Activated naive CD8-positive, alpha-beta T cell treated with anti-CD3 and anti-CD28 coated beads, Interleukin-2, amount 50 U/mL, for 24 hours (primary cell): ENCODE data around the gene CEACAM1.
"Not testable (repeated sequence)": the region's sequence is repeated elsewhere in the genome, so short reads cannot be mapped to it uniquely, and the experiment has no call there.

Experiments used
- ATAC-seq: fragments of 150-1000 bp; cut with Tn5 transposase; one replicate; pipeline ENCODE4 v1.10.0; 2021
- DNase-seq: peaks from one replicate; pipeline ENCODE4 v3.0.0; 2021
- H3K27ac Mint-ChIP-seq: one replicate; pipeline ENCODE4 v1.8.0; 2021; ENCODE audit warnings: mild to moderate bottlenecking, mixed read lengths
- H3K27me3 Mint-ChIP-seq: one replicate; pipeline ENCODE4 v1.8.0; 2021; ENCODE audit warnings: mixed read lengths
- H3K36me3 Mint-ChIP-seq: one replicate; pipeline ENCODE4 v1.8.0; 2021; ENCODE audit warnings: low read depth, mixed read lengths
- H3K4me1 Mint-ChIP-seq: one replicate; pipeline ENCODE4 v1.8.0; 2021; ENCODE audit warnings: mixed read lengths
- H3K4me3 Mint-ChIP-seq: one replicate; pipeline ENCODE4 v1.8.0; 2021; ENCODE audit warnings: mild to moderate bottlenecking, moderate library complexity, mixed read lengths
- H3K9me3 Mint-ChIP-seq: one replicate; pipeline ENCODE4 v1.8.0; 2021; ENCODE audit warnings: mixed read lengths

Gene CEACAM1

DNA sequence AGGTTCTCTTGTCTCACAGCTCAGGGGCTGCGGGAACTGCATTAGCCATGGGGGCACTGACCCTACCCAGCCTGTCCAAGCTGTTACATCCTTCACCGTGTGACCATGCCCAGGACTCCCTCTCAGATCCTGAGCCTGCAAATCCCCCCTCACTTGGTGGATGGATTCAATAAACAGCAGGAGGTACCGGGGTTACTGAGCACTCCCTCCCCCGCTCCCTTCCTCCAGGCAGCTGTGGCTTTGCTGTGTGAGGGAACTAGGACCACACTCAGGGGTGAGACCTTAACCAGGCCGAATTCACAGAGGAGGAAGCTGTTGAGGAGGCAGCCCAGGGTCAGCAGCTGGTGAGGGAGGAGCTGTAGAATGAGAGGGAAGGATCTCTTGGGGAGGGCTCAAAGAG lies 27.0 kb upstream of the CEACAM1 start:
- H3K4me1 Mint-ChIP-seq = peaks cover 2% of the 10 kb centered on the region
- peaks cover 10% of the 10 kb centered on the region for H3K9me3 Mint-ChIP-seq
- ATAC-seq = no peak
- H3K4me3 Mint-ChIP-seq = no peak overlapping the region
- peaks cover 27% of the 10 kb centered on the region for H3K27me3 Mint-ChIP-seq
- no peak overlapping the region for H3K27ac Mint-ChIP-seq
- peaks cover 1% of the 10 kb centered on the region for H3K36me3 Mint-ChIP-seq
- no peak for DNase-seq

DNA sequence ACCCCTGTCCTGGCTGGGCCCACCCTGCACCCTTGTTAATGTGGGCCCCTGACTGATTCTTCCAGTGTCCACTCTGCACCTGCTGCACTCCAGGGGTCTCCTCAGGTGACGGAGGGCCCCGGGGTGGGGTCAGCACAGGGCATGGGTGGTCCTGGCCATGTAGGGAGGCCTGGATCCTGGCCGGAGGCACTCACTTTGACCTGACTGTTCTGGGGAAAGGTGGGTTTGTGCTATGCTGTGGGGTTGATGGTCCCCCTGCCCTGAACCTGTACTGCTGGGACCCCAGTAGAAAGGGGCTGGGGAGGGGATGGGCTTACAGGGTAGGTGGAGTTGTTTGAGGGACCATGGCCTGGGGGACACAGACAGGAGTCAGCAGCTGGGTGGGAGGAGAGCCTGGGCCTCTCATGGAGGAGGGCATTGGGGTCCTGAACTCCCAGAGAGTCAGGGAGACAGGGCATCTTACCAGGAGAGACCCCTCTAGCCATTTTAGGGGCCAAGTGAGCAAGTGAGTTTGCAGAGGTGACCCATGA lies 25.8 kb upstream of the CEACAM1 start:
- Mint-ChIP-seq H3K9me3 (peaks cover 16% of the 10 kb centered on the region), H3K4me3 (no peak overlapping the region), H3K27me3 (peaks cover 29% of the 10 kb centered on the region), H3K27ac (no peak overlapping the region), H3K36me3 (peaks cover 6% of the 10 kb centered on the region), H3K4me1 (peaks cover 2% of the 10 kb centered on the region)
- ATAC-seq = no peak
- DNase-seq = no peak

DNA sequence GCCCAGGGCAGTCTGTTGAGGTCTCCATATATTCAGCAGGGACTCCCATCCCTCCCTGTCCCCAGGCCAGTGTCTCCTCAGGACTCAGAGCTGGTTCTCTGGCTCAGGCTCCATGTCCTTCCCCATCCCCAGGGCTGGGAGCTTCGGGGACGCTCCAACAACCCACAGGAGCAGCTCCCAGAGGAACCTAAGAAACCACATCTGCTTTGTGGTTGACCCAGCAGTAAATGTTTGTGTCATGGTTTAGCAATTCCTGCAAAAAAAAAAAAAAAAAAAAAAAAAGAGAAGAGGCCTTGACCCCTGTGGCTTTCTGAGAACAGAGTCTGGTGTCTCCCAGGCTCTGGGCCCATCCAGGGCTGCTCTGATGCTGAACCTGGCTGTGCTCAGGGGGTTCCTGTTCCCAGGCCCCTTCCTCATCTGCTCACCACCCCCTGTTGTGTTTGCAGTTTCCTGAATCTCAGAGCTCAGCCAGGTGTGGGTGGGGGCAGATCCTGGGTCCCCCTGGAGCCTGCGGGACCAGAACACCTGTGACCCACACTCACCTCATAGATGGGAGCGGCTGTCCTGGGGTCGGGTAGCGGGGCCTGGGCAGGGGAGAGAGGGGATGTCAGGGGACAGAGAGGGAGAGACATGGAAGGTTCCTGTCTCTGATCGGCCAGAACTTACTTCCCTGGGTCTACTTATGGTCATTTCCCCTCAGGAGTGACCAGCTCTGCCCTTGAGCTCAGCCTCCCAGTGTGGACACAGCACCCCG lies 25.2 kb upstream of the CEACAM1 start:
- Mint-ChIP-seq H3K36me3 (peaks cover 6% of the 10 kb centered on the region), H3K4me1 (peaks cover 2% of the 10 kb centered on the region), H3K27ac (no peak overlapping the region), H3K4me3 (no peak overlapping the region), H3K9me3 (peaks cover 20% of the 10 kb centered on the region), H3K27me3 (peaks cover 29% of the 10 kb centered on the region)
- ATAC-seq (no peak), DNase-seq (no peak)

DNA sequence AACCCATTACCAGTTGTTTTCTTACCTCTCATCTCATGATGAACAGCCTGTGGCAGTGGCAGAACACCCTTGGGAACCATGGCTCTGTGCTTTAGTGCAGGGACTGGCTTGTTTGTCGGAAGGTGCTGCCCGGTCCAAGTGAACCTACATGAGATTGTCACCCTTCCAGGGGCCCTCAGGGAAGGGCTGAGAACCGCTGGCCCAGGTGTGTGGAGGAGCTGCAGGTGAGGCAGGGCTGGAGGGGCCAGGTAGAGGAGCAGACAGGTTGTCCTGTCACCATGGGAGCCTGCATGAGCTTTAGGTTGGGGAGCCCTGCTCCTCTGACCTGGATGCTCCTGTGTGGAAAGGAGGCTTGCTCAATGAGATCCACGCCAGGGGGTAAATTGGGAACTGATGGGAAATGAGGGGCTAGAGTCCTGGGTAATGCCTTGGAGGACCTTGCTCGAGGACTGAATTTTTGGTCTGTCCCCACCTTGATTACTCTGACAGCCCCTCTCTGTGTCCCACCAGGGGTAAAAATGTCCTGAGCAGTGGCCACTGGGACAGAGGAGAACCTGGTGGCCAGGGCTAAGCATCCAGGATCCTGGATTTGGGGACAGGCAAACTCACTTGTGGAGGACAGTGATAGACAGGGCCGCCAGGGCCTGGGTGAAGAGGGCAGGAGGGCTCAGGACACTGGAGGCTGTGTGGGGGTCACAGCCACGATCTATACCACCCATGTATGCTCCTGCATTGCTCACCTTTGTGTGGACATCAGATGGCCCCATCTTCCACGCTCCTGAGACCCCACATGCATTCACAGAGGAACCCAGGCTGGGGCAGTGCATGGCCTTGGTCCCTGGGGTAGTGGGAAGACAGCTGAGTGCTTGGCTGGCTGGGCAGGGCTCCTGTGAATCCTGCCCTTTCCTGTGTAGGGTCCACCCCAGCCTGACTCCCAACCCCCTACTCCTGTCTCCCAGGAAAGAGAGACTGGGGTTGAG lies 24.1 kb upstream of the CEACAM1 start:
- Mint-ChIP-seq H3K4me3 (no peak overlapping the region), H3K27ac (no peak overlapping the region), H3K27me3 (peaks cover 23% of the 10 kb centered on the region), H3K4me1 (peaks cover 2% of the 10 kb centered on the region), H3K9me3 (peaks cover 20% of the 10 kb centered on the region), H3K36me3 (peaks cover 6% of the 10 kb centered on the region)
- ATAC-seq (no peak), DNase-seq (no peak)

DNA sequence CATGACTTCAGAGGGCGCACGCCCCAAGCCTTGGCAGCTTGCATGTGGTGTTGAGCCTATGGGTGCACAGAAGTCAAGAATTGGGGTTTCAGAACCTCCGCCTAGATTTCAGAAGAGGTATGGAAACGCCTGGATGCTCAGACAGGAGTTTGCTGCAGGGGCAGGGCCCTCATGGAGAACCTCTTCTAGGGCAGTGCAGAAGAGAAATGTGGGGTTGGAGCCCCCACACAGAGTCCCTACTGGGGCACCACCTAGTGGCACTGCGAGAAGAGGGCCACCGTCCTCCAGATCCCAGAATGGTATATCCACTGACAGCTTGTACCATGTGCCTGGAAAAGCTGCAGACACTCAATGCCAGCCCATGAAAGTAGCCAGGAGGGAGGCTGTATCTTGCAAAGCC lies 22.2 kb upstream of the CEACAM1 start:
- not testable (repeated sequence) for ATAC-seq, H3K4me3 Mint-ChIP-seq, H3K27ac Mint-ChIP-seq, DNase-seq, H3K4me1 Mint-ChIP-seq, H3K36me3 Mint-ChIP-seq
- H3K27me3 Mint-ChIP-seq = peaks cover 13% of the 10 kb centered on the region
- peaks cover 20% of the 10 kb centered on the region for H3K9me3 Mint-ChIP-seq

DNA sequence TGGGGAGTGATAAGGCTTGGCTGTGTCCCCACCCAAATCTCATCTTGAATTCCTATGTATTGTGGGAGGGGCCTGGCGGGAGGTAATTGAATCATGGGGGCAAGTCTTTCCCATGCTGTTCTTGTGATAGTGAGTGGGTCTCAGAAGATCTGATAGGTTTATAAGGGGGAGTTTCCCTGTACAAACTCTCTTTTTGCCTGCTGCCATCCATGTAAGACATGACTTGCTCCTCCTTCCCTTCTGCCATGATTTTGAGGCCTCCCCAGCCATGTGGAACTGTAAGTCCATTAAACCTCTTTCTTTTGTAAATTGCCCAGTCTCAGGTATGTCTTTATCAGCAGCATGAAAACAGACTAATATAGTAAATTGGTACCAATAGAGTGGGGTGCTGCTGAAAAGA lies 20.8 kb upstream of the CEACAM1 start:
- H3K4me3 Mint-ChIP-seq, DNase-seq, ATAC-seq, H3K27me3 Mint-ChIP-seq, H3K27ac Mint-ChIP-seq, H3K36me3 Mint-ChIP-seq, H3K4me1 Mint-ChIP-seq: not testable (repeated sequence)
- H3K9me3 Mint-ChIP-seq = peaks cover 20% of the 10 kb centered on the region

DNA sequence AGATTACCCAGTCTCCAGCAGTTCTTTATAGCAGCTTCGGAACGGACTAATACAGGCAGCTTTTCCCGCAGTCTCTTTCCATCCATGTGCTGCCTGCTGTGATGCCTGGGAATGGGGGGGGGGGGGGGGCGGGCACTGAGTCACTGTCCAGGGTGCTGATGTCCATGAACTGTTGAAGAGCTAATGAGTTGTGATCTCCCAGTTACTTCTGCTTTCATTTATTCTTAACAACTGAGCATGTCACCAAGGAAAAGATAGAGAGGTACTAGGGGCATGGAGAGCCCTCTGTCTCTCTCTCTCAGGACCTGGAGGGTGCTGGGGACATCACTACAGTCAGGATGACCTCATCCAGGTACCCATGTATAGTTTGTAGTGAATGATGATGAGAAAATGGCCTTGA lies 20.3 kb upstream of the CEACAM1 start:
- Mint-ChIP-seq H3K4me3 (no peak overlapping the region), H3K4me1 (no peaks in the 10 kb centered on the region), H3K27ac (no peak overlapping the region), H3K36me3 (peaks cover 4% of the 10 kb centered on the region), H3K27me3 (peaks cover 5% of the 10 kb centered on the region), H3K9me3 (peaks cover 20% of the 10 kb centered on the region)
- no peak for ATAC-seq
- DNase-seq = no peak

DNA sequence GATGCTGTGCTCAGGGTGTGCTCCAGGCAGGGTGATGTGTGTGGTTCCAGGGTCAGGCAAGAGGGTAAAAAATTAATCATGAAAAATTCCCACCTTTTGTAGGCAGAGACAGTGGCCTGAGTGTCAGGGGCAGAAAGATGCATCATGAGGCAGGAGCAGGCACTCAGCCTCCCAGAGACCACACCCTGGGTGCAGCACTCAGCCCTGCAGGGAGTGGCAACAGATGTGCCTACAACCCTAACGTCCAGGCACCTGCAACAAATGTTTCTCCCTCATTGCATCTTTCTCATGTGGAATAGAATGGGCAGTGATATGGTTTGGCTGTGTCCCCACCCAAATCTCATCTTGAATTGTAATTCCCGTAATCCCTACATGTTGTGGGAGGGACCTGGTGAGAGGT lies 19.6 kb upstream of the CEACAM1 start:
- no peaks in the 10 kb centered on the region for H3K4me1 Mint-ChIP-seq
- H3K27me3 Mint-ChIP-seq = peaks cover 5% of the 10 kb centered on the region
- H3K27ac Mint-ChIP-seq = no peak overlapping the region

DNA sequence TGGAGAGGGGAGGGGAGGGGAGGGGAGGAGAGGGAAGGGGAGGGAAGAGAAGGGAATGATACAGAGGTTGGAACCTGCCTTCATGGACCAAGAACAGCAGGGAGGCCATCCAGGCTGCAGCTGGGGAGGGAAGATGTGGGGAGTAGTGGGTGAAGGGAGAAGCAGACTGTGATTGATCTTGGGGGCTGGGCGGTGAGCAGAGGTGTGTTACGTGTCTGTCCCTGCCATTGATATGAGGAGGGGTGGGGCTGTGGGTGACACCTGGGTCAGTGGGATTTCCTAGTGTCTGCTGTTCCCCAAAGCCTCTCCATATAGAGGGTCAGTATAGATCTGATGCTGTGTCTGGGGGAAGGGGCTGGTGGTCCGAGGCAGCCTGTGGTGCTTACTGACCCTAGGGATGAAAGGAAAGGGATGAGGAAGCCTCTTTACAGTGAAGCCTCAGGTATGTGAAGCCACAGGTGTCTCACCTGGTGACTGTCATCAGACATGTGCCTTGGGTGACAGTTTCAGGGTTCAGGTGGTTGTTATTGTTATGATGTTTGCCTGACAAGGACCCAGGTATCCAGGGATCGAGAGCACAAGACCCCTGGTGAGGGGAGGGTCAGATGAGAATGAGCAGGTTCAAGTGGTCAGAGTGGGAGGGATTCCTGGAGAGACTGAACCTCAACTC lies 18.7 kb upstream of the CEACAM1 start:
- Mint-ChIP-seq H3K4me1 (no peaks in the 10 kb centered on the region), H3K36me3 (peaks cover 4% of the 10 kb centered on the region), H3K27me3 (peaks cover 5% of the 10 kb centered on the region), H3K27ac (no peak overlapping the region), H3K4me3 (no peak overlapping the region), H3K9me3 (peaks cover 20% of the 10 kb centered on the region)
- ATAC-seq (no peak), DNase-seq (no peak)

More for the DNA sequence above, 19.6 kb upstream of the CEACAM1 start:
- no peak overlapping the region for H3K4me3 Mint-ChIP-seq
- ATAC-seq (no peak), DNase-seq (no peak)
- peaks cover 20% of the 10 kb centered on the region for H3K9me3 Mint-ChIP-seq
- peaks cover 4% of the 10 kb centered on the region for H3K36me3 Mint-ChIP-seq

DNA sequence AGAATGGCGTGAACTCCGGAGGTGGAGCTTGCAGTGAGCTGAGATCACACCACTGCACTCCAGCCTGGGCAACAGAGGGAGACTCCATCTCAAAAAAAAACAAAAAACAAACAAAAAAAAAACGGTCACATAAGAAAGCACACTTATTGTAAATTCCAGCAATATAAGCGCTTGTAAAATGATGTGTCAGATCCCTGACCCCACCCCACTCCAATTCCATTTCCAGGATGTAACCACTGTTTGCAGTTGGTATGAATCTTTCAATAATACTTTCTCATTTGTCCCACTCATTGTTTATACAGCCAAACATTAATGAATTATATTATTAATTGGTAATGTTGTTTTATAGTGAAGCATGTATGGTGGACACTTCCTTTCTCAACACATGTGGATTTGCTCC lies 15.9 kb upstream of the CEACAM1 start:
- DNase-seq = no peak
- no peak for ATAC-seq
- peaks cover 4% of the 10 kb centered on the region for H3K9me3 Mint-ChIP-seq
- no peak overlapping the region for H3K4me3 Mint-ChIP-seq
- no peaks in the 10 kb centered on the region for H3K4me1 Mint-ChIP-seq
- H3K36me3 Mint-ChIP-seq = peaks cover under 1% of the 10 kb centered on the region
- no peak overlapping the region for H3K27ac Mint-ChIP-seq
- H3K27me3 Mint-ChIP-seq = peaks cover 3% of the 10 kb centered on the region

DNA sequence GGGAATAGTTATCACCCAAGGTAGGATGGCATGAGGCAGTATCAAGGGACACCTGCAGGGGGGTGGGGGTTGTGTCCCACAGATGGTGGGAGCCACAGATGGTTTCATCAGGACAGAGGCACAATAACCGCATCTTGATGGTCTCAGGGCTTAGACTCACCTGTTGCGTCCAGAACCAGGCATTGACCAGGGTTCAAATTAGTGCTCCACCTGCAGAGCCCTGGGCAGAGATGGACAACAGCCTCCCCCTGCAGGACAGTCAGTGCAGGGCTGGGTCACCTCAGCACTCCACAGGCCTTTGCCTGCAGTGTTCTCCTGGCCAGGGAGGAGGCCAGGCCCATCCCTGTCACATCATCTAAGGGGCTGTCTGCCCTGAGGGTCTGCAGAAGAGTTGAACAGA lies 14.5 kb upstream of the CEACAM1 start:
- no peak for DNase-seq
- Mint-ChIP-seq H3K9me3 (no peaks in the 10 kb centered on the region), H3K27me3 (peaks cover 3% of the 10 kb centered on the region), H3K4me1 (no peaks in the 10 kb centered on the region), H3K36me3 (no peaks in the 10 kb centered on the region), H3K27ac (no peak overlapping the region), H3K4me3 (no peak overlapping the region)
- no peak for ATAC-seq

DNA sequence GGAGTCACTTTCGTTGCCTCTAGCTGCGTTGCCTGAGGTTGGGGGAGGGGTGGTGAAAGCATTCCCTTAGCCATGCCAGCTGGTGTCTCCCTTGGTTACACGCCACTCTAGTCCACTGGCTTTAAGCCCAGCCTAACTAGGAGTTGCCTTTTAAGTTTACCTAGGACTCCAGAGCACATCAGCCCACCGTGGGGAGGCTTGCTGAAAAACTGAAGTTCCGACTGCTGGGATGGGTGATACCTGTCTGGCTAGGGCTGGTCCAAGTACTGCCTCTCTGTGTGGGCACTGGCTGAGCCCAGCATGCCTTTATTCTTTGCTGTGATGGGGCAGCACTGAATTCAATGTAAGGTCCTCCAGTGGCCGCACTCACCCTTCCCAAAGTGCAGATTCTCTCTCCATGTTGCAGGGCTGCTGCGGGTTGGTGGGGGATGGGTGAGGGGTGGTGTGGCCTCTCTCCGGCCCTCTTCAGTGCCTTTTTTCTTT lies 11.8 kb upstream of the CEACAM1 start:
- Mint-ChIP-seq H3K27me3 (no peaks in the 10 kb centered on the region), H3K4me3 (no peak overlapping the region), H3K27ac (no peak overlapping the region), H3K9me3 (no peaks in the 10 kb centered on the region), H3K4me1 (no peaks in the 10 kb centered on the region), H3K36me3 (no peaks in the 10 kb centered on the region)
- DNase-seq (no peak), ATAC-seq (no peak)

DNA sequence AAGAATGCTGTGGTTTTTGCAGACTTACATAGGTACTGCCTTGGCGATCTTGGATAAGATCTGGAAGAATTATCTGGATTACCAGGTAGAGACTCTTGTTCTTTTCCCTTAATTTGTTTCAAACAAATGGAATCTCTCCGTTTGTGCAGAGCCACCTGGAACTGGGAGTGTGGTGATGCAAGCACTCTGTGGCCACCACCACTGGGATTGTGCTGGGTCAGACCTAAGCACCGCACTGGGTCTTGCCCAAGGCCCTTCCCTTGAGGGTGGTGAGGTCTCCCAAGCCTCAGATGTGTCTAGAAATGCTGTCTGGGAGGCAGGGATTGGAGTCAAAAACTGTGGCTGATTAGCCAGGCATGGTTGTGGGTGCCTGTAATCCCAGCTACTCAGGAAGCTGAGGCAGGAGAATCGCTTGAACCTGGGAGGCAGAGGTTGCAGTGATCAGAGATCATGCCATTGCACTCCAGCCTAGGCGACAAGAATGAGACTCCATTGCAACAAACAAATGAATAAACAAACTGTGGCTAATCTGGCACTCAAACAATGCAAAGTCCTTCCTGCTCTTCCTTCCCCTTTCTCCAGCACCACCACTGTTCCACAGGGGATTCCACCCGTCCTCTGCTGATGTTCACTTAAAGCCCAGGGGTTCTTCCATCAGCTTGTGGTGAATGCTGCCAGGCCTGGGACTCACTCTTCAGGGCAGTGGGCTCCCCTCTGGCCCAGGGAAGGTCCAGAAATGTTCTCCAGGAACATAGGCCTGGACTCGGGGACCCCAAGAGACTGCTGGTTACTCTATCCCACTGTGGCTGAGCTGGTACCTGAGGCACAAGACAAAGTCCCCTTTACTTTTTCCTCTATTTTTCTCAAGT lies 10.8 kb upstream of the CEACAM1 start:
- Mint-ChIP-seq H3K27me3 (no peaks in the 10 kb centered on the region), H3K9me3 (no peaks in the 10 kb centered on the region), H3K4me1 (no peaks in the 10 kb centered on the region), H3K36me3 (no peaks in the 10 kb centered on the region), H3K27ac (no peak overlapping the region), H3K4me3 (no peak overlapping the region)
- ATAC-seq (no peak), DNase-seq (no peak)
